ENCODE results near the gene LRRC47. TPM values are rescaled to one million over a fixed set of nuclear protein-coding genes. Genes with fewer than 3 reads are reported as not detected.
A peak's percentile ranks its signal among the peaks of the same experiment; 100 is the strongest.

The LRRC47 gene
- total RNA-seq, 1 experiment from 2014 or later = 24.6 TPM

DNA sequence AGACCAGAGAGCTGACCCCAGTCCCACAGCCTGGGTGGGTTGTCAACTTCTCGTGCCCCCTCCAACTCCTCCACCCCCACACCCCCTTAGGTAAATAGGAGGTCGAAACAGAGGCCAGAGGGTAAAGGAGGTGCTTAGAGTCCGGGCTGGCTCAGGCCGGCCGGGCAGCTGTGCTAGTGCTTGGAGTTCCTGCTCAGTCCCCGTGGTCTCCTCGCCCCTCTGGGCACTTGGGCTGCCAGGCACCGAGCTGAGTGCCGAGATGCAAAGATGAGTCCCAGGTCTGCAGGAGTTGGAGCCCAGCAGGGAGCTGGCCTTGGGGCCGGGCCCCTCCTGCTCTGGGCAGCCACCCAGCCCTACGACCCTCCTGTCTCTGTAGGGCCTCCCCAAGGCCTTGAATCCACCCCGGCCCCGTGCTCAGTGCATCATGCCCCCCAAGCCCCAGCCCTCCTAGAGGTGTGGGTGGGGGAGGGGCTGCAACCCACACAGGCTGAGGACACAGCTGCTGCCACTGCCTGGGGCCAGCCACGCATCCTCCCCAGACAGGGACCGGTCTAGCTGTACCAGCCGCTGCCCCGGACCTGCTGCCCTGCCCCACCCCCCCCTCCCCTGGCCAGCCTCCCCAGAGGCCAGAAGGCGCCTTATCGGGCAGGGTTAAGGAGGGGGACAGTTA lies 21.9 kb downstream of the LRRC47 start:
- no peak for DNase-seq (ENCODE audit: extremely low read depth, low read depth)

DNA sequence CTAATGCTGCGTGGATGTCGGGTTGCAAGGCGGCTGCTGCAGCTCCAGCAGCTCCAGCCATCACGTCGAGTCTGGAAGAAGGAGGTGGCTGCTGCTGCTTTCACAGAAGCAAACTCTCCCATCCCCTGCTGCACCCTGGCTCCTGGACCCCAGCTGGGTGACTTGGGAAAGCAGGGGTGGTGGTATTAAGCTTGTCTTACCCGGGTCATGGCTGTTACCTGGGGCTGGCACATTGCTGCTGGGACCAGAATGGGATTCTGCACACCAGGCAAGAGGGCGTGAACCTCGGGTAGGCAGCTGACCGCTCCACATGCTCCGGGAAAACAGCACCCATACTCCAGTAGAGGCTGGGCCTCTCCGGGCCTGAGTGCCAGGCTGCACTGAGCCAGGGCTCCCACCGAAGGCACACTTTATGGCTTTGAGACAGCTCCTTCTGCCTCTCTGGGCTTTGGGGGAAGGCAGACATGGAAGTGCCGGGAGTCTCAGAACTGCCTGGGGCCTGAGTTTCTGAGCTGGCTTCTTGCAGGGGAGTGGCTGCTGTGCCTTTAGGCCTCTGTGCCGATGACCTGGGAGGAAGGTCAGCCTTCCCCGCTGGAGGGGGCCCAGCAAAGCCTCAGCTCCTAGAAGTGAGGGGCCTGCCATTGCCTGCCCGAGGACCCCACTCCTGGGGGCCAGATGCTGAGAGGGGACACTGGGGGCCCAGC lies 22.6 kb downstream of the LRRC47 start:
- DNase-seq (ENCODE audit: extremely low read depth, low read depth) = no peak

DNA sequence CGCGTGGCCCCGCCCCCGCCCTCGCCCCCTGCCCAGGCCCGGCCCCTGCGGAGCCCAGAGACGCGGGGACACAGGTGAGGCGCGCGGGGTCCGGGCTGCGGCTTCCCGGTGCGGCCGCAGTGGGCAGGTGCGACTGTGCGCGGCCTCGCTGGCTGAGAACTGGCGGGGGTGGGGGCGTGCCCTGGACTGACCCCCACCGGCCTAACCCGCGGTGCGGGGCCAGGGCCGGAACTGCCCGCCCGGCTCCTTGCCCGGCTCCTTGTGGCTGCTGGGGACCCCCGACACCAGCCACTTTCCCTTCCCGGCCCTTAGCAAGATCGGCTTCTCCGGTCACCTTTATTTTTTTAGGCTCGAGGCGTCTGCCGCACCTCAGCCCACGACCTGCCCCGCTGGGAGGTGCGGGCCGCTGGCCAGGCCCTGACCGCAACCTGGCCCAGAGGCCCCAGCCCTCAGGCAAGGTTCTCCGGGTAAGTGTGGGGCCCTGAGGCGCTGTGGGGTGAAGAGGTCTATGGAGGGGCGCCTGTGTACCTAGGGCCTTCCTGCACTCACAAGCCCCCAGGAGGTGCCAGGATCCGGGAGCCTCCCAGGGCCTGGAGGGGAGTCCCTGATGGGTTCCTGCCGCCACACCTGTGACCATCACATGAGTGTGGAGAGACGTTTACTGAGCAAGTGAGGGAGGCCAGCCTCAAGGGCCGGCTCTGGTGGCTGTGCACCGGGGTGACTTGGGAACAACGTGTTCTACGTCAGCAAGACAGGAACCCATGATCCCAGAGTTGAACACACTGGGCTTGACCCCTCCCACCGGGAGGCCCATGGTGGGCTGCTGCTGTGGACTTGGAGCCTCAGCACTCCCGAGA lies 23.4 kb downstream of the LRRC47 start, which contains the start of gene SMIM1:
Gene SMIM1 (plus strand): TSS at position 35 of the 857 bp plus-strand sequence. CDS start 2,625 bp downstream, outside the sequence.
- DNase-seq (ENCODE audit: extremely low read depth, low read depth) = no peak

DNA sequence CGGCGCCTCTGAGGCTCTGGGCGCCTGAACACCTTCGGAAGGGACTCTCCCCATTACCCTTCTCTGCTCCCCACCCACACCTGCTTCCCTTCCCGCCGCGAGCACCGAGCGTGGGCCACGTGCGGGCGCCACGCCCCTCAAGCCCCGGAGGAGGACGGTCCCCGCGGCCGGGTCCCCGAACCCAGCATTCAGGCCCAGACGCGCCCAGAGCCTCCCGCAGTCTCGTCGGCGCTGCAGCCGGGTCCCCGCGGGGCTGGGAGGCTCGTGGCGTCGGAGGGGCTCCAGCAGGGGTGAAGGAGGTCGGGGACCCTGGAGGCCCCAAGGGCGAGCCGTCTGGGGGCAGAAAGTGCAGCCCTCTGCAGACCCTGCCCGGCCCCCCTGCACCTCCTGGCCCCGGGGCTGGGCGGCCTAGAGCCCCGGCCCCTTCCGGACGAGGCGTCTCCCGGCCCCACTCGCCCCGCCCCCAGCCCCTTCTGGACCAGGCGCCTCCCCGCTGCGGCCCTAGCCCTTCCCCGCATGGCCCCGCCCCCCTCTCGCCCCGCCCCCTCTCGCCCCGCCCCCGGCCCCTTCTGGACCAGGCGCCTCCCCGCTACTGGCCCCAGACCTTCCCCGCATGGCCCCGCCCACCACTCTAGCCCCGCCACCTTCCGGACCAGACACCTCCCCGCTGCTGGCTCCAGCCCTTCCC lies 24.1 kb downstream of the LRRC47 start:
- peak; percentile 68 for DNase-seq (ENCODE audit: extremely low read depth, low read depth)

DNA sequence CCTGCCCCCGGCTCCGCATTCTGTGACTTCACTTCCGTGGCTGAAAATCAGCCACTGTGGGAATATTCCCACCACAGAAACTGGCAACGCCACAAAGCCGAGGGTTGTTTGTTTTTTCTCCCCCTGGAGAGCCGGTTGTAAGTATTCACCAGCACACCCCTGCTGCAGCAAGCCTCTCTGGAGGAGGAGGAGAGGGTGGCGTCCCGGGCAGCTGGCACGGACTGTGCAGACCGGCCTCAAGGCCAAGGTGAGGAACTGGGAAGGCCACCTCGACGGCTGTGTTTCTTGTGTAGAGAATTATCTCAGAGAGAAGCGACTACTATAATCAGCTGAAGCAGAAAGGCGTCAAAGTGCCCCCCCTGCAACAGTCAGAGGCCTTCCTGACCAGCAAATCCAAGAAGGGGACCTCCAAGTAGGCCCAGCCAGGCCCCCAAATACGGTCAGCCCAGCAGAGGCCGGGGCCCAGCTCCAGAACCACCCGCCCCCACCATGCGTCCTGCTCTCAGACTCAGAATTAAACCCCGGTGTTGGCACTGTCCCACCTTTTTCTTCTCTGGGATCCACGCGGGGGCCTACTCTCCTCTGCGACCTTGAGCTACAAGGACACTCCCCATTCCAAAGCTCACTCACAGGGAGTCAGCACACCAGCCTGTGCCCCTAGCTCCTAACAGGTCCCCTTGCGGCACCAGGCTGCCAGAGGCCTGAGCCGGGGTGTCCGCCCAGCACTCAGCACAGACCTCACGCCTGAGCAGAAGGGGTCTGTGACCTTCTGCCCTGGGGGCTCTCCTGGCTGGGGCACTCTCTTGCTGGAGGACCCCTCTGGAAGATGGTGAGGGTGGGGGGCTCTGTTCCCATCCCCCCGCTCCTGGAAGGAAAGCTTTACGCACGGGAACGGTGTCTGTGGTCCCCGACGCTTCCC lies 24.9 kb downstream of the LRRC47 start:
- DNase-seq (ENCODE audit: extremely low read depth, low read depth) = no peak

DNA sequence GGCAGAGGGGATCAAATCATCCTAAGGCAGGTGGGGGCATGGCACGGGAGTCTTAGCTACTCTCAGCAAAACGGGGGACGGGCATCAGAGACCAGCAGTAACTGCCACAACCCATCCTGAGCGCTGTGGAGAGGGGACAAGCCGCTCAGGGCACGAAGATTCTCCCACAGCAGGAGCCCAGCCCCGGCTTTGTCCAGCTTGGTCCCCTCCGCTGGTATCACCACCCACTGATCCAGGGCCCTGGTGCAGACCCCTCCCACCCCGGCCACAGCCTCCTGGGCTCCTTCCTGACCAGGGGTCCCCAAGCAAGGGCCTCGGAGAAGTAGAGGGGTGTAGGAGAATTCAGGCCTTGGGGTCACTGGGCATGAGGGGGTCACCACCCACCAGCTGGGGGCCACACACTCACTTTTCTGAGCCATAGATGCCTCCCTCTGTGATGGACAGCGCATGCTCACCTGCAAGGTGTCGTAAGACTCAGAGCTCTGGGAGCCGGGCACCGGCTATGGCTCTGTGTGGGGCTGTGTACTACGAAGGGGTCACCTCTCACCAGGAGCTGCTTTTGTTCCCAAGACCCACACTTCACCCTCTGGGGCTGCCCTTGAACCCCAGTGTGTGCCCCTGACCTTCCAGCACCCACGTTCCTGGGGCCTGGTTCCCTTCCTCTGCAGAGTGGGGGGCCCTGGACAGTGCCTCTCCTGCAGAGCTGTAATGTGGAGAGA lies 26.1 kb downstream of the LRRC47 start:
- no peak for DNase-seq (ENCODE audit: extremely low read depth, low read depth)

DNA sequence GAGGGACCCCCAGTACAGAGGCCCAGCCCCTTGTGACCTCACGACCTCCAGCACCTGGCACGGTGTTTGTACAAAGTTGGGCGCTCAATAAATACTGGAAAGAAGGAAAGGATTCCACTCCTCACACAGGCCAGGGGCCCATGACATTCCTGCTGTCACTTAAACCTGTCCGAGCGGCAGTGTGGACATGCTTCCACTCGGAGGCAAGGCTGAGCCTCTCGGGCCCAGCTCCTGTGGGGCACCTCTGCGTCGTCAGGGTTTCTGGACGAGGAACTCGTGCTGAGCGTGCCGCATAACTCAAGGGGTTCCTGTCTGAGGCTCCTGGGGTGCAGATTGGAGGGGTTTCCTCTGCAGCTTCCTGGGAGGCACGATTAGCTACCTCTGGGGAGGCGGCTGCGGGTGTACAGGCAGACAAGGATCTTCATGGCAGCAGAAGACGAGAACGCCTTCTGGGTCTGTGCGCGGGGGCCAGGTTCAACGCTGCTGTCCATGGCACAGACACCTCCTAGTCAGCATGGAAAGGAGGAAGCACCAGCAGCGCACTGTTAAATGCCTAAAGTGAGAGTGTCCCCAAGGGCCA lies 27.4 kb downstream of the LRRC47 start:
- DNase-seq (ENCODE audit: extremely low read depth, low read depth) = no peak

DNA sequence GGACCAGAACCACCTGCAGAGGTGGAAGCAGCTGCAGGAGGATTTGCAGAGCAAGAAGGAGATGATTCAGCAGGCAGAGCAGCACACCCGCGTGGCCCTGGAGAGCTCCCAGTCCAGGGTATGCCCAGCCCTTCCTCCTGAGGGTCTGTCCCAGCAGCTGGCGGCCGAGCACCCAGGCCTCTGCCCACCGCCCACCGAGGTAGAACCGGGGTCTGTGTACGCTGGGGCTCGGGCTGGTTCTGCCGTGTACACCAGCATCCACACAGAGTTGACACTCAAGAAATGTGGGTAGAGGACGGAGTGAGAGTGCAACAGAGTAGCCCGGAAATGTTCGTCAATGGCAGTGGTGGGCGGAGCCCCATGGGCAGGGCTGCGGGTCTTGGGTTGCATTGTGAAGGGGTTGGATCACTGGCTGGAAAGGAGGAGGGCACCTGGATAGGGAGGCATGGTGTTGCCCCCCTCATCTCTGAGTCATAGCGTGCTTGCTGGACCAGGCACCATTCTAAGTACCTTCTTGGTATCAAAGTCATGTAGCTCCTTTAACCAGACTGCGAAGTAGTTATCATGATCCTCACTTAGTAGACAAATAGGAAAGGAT lies 28.9 kb downstream of the LRRC47 start:
- no peak for DNase-seq (ENCODE audit: extremely low read depth, low read depth)

DNA sequence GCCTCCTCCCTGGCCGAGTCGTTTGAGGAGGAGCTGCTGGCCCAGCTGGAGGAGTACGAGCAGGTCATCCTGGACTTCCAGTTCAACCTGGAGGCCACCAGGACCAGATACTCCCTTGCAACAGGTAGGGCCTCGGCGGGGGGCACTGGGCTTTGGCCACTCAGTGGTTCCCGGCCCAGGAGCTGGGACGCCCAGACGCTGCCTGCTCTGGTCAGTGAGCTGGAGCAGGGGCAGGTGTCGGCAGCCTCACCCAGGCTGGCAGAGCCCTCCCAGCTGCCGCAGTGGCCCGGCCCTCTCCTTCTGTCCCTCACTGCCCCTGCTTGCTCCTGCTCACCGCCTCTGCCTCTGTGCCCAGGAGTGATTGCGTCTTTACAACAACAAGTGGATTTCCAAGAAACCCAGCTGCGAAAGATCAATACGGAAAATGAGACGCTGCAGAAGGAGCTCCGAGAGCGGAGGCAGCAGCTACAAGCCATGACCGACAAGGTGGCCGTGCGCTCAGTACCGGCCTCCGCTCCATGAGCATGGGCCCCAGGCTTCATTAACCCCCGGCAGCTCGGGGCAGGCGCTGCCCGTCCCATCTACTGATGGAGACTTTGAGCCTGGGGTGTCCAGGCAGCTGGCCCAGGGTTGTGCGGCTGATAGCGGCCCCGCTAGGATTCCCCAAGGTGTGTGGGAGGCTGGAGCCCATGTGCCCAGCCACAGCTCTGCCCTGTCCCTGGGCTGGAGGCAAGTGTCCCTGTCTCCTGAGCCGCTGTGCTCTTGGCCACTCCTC lies 32.8 kb downstream of the LRRC47 start:
- no peak for DNase-seq (ENCODE audit: extremely low read depth, low read depth)

DNA sequence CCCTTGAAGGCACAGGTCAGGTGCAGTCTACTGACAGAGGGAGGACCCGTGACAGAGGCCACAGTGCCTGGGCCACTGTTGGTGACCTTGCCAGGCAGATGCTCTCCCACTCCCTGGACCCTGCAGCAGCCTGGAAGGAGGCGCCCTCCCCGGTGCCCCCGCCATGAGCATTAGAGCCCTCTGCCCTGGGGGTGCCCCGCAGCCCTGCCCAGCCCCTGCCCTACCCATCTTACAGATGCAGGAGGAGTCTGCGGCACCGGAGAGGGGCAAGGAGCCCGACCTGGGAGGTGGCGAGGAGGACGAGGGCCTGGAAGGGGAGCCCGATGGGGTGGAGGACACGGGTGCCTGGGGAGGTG lies 33.4 kb downstream of the LRRC47 start:
- DNase-seq (ENCODE audit: extremely low read depth, low read depth) = no peak

DNA sequence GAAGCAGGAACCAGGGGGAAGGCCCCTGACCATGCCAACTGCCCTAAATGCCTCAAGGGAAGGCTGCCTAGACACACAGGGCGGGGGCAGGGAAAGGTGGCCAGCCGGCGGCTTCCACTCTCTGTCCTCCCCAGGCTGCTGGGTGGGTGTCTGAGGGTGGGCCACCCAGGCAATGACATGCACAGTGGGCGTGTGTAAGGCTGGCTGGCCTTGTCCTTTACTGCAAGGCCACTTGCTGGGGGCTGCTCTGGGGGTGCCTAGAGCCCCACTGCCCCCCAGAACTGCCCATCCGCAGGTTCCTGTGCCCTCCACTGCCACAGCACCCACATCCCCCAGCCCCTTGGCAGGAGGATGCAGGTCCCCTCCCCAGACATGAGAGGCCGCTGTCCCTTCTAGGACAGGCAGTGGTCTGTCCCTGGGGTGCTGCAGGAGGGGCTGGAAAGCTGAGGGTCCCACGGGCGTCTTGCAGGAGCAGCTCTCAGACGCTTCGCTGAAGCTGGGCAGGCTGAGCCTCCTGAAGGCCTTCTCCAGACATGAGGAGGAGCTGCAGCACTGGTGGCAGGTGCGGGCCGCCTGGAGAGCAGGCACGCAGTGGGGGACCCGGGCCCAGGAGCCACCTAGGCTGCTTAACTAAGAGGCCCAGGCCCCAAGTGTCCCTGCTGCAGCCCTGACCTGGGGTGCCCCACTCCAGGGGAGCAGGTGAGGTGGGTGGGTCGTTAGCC lies 34.0 kb downstream of the LRRC47 start:
- DNase-seq (ENCODE audit: extremely low read depth, low read depth) = no peak

DNA sequence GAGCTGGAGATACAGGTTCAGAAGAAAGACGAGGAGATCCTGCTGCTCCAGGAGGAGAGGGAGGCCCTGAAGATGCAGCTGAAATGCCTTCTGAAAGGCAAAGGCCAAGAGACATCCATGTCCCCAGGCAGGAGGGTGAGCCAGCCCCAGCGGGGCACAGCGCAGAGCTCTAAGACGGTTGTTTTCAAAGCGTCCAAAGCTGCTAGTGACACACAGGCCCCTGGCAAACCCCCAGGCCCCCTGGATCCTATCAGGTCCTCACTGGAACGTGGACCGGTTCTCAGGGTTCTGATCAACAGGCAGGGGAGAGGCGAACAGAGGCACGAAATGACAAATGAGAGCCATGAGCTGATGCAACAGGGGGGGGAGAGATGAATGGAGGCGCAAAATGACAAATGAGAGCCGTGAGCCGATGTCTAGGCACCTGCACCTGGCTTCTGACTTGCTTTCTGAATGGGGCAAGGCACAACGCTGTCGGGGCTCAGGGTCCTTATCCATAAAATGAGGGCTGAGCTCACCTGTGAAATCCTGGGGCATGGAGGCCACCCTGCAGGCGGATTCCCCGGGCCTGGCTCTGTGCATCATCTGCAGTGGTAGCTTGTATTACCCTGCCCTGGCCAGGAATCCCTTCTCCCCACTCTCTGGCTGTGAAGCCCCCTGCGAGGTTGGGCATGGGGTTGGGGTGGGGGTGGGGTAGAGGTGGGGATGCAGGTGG lies 34.8 kb downstream of the LRRC47 start:
- DNase-seq (ENCODE audit: extremely low read depth, low read depth) = no peak

DNA sequence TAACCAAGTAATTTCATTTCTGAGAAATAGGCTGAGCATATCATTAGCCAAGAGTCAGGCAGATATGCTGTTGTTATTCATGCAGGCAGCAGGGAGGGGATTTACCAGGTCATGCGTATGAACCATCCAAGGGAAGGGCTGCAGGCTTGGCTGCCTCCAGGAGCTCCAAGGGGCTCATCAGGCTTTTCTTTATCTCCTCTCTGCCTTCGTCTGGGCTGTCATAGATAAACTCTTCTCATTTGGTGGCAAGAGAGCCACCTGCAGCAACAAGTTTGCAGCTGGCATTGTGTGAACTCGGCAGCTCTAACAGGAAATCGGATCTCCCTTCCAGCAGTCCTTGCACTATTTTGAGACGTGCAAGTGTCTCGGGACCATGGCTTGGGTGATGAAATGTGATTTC lies 36.5 kb downstream of the LRRC47 start:
- no peak for DNase-seq (ENCODE audit: extremely low read depth, low read depth)

DNA sequence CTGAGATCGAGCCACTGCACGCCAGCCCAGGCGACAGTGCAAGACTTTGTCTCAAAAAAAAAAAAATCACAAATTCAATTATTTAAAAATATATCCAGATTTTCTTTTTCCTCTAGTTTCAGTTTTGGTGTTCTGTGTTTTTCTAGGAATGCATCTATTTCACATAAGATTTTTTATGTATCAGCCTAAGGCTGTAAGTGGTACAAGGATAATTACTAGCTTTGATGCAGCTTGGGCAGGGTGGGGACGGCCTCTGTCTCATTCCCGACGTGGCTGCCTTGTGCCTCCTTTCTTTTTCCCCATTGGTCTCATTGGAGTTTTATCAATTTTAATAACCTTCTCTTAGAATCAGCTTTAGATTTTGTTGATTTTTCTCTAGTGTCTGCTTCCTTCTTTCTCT lies 37.1 kb downstream of the LRRC47 start:
- no peak for DNase-seq (ENCODE audit: extremely low read depth, low read depth)

DNA sequence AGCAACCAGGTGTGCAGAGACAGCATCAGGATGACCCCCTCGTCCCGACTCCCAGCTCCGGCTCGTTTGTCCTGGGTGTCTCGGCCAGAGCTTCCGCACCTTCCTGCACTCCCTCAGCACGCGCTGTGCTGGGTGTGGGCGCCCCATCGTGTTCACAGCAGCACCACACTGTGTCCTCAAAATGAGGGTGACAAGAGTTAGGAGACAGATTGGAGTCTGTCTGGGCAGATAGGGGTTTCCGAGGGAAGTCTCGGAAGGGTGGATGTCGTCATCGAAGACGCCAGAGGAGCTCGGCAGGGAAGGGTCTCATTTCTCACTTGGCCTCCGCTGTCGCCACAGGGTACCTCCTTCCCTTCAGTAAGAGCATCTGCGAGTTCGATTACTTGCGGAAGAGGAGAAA lies 39.9 kb downstream of the LRRC47 start:
- DNase-seq (ENCODE audit: extremely low read depth, low read depth) = no peak

Data from NCI-H460 (cell line).